ENCODE measurements around the gene TRMT13.
"Not testable (repeated sequence)": the region's sequence is repeated elsewhere in the genome, so short reads cannot be mapped to it uniquely, and the experiment has no call there.

The TRMT13 gene

DNA sequence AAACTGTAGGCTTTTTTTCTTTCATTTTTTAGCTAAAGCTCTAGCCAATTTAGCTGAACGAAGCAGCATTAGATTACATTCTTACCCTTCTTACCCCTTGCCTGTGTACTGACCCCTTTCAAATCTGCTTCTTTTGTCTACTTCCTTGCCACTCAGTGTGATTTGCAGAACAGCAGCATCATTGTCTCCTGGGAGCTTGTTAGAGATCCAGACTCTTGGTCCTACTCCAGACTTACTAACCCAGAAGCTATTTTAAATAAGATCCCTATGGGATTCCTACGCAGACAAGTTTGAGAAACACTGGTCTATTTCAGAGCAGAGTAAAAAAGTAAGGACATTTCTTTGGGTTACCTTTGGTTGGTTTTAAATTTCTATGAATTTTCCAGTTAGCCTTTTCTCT lies 31.3 kb downstream of the TRMT13 start:
- DNase-seq (ENCODE audit: low spot score) = no peak

GRCh38 chr1:100164702-100165101 lies 31.7 kb downstream of the TRMT13 start:
- no peak for DNase-seq (ENCODE audit: low spot score)

GRCh38 chr1:100168051-100168450 lies 35.1 kb downstream of the TRMT13 start:
- no peak for DNase-seq (ENCODE audit: low spot score)

- DNase-seq (ENCODE audit: low spot score) = no peak
These were observed 44.5 kb downstream of the TRMT13 start for GRCh38 chr1:100177295-100178041.

DNA sequence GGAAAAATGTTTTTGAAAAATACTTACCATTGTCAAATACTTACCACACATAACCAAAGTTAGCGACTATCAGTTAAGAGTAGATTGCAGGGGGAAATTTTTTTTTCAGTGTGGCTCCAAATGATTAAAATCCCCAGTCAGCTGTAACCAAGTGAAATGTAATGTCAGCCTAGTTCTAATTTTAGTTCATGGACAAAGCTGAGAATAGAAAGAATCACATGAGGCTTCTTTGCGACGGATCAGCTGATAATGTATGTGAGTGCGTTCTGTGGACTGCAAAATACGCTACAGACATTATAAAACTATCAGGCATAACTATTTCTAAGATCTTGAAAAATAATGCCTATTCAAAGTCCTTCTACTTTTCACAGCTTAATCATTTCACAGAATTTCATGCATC lies 45.1 kb downstream of the TRMT13 start, which contains the start of gene LRRC39:
Gene LRRC39 (minus strand): TSS at position 166 of the 400 bp plus-strand sequence. CDS start 9,740 bp downstream, outside the sequence.
- DNase-seq (ENCODE audit: low spot score) = no peak

- no peak for DNase-seq (ENCODE audit: low spot score)
These were observed 50.4 kb downstream of the TRMT13 start for GRCh38 chr1:100183370-100183769.

GRCh38 chr1:100184536-100184935 lies 51.6 kb downstream of the TRMT13 start:
- DNase-seq (ENCODE audit: low spot score) = no peak

DNA sequence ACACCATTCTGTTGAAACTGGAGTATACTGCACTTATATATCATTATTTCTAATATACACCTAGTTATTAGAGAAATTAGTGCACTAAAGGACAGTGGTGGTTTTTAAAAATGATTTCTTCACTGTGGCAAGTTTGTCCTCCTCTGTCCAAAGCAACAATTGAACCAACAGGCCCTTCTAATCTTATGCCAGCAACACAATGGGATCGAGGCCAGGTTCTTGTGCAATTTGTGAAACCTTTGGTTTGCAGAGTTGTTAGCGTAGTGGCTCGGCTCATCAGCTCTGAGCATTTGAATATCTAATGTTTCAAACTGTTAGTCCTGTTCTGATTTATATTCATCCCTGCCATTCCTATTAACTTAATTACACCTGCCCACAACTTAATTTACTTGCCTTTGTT lies 54.9 kb downstream of the TRMT13 start:
- no peak for DNase-seq (ENCODE audit: low spot score)

- no peak for DNase-seq (ENCODE audit: low spot score)
These were observed 55.7 kb downstream of the TRMT13 start for GRCh38 chr1:100188617-100189016.

- no peak for DNase-seq (ENCODE audit: low spot score)
These were observed 65.6 kb downstream of the TRMT13 start for GRCh38 chr1:100198596-100198995.

DNA sequence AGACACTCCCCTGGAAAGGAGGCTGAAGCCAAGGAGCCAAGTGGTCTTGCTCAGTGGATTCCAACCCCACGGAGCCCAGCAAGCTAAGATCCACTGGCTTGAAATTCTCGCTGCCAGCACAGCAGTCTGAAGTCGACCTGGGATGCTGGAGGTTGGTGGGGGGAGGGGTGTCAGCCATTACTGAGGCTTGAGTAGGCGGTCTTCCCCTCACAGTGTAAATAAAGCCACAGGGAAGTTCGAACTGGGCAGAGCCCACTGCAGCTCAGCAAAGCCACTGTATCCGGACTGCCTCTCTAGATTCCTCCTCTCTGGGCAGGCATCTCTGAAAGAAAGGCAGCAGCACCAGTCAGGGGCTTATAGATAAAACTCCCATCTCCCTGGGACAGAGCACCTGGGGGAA lies 67.1 kb downstream of the TRMT13 start:
- not testable (repeated sequence) for DNase-seq (ENCODE audit: low spot score)

All from left forelimb (tissue), 1 donor.